ENCODE results near the gene ATP8B4.

- TF ChIP-seq CTCF (IDR thresholded peaks at IDR 0.05) (no peak), POLR2A (IDR thresholded peaks at IDR 0.05; ENCODE audit: low read depth) (no peak)
Measured at GRCh38 chr15:50024281-50024680, 94.8 kb downstream of the ATP8B4 start.

All from esophagus muscularis mucosa (tissue), 3 donors.